A673 (cell line): Measurements from ENCODE around the gene CEACAM16. TPM values are rescaled to one million over a fixed set of nuclear protein-coding genes. Genes with fewer than 3 reads are reported as not detected.

Experiments used
- Bru-seq: library from RNA; stranded (reverse); fragments of 400-500 nt; gene quantifications from one replicate; lab custom pipeline; 2021; lab: Mats Ljungman, UMichigan
- BruChase-seq, 2 experiments: library from RNA; stranded (reverse); fragments of 400-500 nt; gene quantifications; one replicate each; lab custom pipeline; 2021; lab: Mats Ljungman, UMichigan
- BruUV-seq: library from RNA; stranded (reverse); fragments of 400-500 nt; replicated peaks from 2 replicates; lab custom pipeline; 2021; lab: Mats Ljungman, UMichigan
- CTCF ChIA-PET: fragments of 300-600 bp; sonication (Branson Sonifier 250); formaldehyde crosslinking; loops from one replicate; lab custom pipeline; 2022; ENCODE audit warnings: antibody characterized with exemption; lab: Charles Lee
- POLR2A ChIA-PET: fragments of 300-600 bp; sonication (Branson Sonifier 250); formaldehyde crosslinking; loops from one replicate; lab custom pipeline; 2022; ENCODE audit warnings: antibody characterized with exemption; ENCODE audit not compliant: low non-redundant PET; lab: Charles Lee
- DNase-seq: peaks from one replicate; pipeline ENCODE4 v3.0.0-alpha.2; 2015; ENCODE audit warnings: low spot score
- H3K27ac ChIP-seq: fragments of 200-600 bp; sonication (generic); 2 replicates; pipeline ENCODE4 v1.5.1; 2016; ENCODE audit warnings: mixed run types, low read depth, mild to moderate bottlenecking, mixed read lengths, antibody characterized with exemption, low read length; ENCODE audit not compliant: poor library complexity, severe bottlenecking
- H3K27me3 ChIP-seq: fragments of 200-600 bp; sonication (generic); replicated peaks from 2 replicates; pipeline ENCODE4 v1.6.1; 2017; ENCODE audit warnings: mixed run types, low read depth, mild to moderate bottlenecking, mixed read lengths, antibody characterized with exemption, low read length; ENCODE audit not compliant: insufficient read depth, poor library complexity
- H3K36me3 ChIP-seq: fragments of 200-600 bp; sonication (generic); 2 replicates; pipeline ENCODE4 v1.6.1; 2016; ENCODE audit warnings: mixed run types, mild to moderate bottlenecking, mixed read lengths, antibody characterized with exemption, low read length; ENCODE audit not compliant: insufficient read depth, poor library complexity, severe bottlenecking
- H3K4me1 ChIP-seq: fragments of 200-600 bp; sonication (generic); 2 replicates; pipeline ENCODE4 v1.6.1; 2017; ENCODE audit warnings: mixed run types, mild to moderate bottlenecking, mixed read lengths, antibody characterized with exemption, low read length; ENCODE audit not compliant: insufficient read depth, poor library complexity, severe bottlenecking
- H3K4me3 ChIP-seq: fragments of 200-600 bp; sonication (generic); 2 replicates; pipeline ENCODE4 v1.5.1; 2016; ENCODE audit warnings: low read depth, mixed run types, mild to moderate bottlenecking, mixed read lengths, low read length; ENCODE audit not compliant: poor library complexity, severe bottlenecking
- H3K9me3 ChIP-seq: fragments of 200-600 bp; sonication (generic); 2 replicates; pipeline ENCODE4 v1.6.1; 2016; ENCODE audit warnings: mixed run types, low read depth, mild to moderate bottlenecking, mixed read lengths, antibody characterized with exemption, low read length; ENCODE audit not compliant: poor library complexity, severe bottlenecking
- EZH2 ChIP-seq: fragments of 200-600 bp; sonication (generic); IDR thresholded peaks from 2 replicates; pipeline ENCODE4 v1.6.1; 2017; ENCODE audit warnings: borderline replicate concordance, low read depth, mild to moderate bottlenecking, mixed read lengths, antibody characterized with exemption, low read length; ENCODE audit not compliant: poor library complexity, severe bottlenecking
- intact Hi-C: fragments of 100-400 bp; cut with micrococcal nuclease; formaldehyde crosslinking; loops from one replicate; pipeline ENCODE4 v1.10.0; 2022; ENCODE audit not compliant: unreplicated experiment
- long read RNA-seq: library from polyadenylated mRNA; stranded (forward); transcript quantifications from one replicate; pipeline ENCODE4 v2.0.0, GENCODE V29; 2022
- total RNA-seq: library from RNA; stranded (reverse); gene quantifications from 2 replicates; pipeline ENCODE4 v1.2.3, GENCODE V29; 2021
- TF ChIP-seq, protein P1 (sequence below): fragments of 300-800, 200-600 bp; sonication (generic); conservative IDR thresholded peaks from 2 replicates; pipeline ENCODE4 v1.5.1; 2017; ENCODE audit warnings: low read depth, mild to moderate bottlenecking, antibody characterized with exemption, low read length, moderate library complexity, mixed read lengths

The CEACAM16 gene, protein sequence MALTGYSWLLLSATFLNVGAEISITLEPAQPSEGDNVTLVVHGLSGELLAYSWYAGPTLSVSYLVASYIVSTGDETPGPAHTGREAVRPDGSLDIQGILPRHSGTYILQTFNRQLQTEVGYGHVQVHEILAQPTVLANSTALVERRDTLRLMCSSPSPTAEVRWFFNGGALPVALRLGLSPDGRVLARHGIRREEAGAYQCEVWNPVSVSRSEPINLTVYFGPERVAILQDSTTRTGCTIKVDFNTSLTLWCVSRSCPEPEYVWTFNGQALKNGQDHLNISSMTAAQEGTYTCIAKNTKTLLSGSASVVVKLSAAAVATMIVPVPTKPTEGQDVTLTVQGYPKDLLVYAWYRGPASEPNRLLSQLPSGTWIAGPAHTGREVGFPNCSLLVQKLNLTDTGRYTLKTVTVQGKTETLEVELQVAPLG
- total RNA-seq (not detected in 2 replicates), Bru-seq, nascent RNA (not detected), BruChase-seq, experiment 1, labeled RNA remaining after a 2-hour chase (not detected), BruChase-seq, experiment 2, labeled RNA remaining after a 6-hour chase (percentile 7 among the genes with signal in this experiment)
- long read RNA-seq = 0 reads

GRCh38 chr19:44698492-44699201, at the start of gene CEACAM16:
CEACAM16 (plus strand) TSS chr19:44699151; CDS start chr19:44701457, 2,306 bp downstream.
- Histone ChIP-seq H3K36me3 (no peaks in the 10 kb centered on the region), H3K4me3 (no peak within 1 kb of the TSS), H3K27me3 (no peaks in the 10 kb centered on the region), H3K27ac (no peak within 1 kb of the TSS), H3K9me3 (no peaks in the 10 kb centered on the region), H3K4me1 (no peaks in the 10 kb centered on the region)
- ChIA-PET CTCF (no interaction called here), POLR2A (no interaction called here)
- no peak for DNase-seq
- TF ChIP-seq, protein P1, sequence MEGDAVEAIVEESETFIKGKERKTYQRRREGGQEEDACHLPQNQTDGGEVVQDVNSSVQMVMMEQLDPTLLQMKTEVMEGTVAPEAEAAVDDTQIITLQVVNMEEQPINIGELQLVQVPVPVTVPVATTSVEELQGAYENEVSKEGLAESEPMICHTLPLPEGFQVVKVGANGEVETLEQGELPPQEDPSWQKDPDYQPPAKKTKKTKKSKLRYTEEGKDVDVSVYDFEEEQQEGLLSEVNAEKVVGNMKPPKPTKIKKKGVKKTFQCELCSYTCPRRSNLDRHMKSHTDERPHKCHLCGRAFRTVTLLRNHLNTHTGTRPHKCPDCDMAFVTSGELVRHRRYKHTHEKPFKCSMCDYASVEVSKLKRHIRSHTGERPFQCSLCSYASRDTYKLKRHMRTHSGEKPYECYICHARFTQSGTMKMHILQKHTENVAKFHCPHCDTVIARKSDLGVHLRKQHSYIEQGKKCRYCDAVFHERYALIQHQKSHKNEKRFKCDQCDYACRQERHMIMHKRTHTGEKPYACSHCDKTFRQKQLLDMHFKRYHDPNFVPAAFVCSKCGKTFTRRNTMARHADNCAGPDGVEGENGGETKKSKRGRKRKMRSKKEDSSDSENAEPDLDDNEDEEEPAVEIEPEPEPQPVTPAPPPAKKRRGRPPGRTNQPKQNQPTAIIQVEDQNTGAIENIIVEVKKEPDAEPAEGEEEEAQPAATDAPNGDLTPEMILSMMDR = no peak
- no peak for TF ChIP-seq EZH2
- intact Hi-C loops = no loop called here
- no TSS peak for BruUV-seq

DNA sequence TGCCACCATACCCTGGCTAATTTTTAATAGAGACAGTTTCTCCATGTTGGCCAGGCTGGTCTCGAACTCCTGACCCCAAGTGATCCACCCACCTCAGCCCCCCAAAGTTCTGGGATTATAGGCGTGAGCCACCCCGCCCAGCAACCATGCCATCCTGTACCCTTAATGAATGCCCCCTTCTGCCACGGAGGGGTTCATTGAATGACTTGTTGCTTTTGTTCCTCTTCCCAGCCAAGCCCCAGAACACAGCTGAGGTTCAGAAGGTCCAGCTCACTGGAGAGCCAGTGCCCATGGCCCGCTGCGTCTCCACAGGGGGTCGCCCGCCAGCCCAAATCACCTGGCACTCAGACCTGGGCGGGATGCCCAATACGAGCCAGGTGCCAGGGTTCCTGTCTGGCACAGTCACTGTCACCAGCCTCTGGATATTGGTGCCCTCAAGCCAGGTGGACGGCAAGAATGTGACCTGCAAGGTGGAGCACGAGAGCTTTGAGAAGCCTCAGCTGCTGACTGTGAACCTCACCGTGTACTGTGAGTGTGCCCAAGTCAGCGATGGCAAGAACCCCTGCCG, 49.3 kb upstream of the CEACAM16 start:
- Histone ChIP-seq H3K27me3 (no peaks in the 10 kb centered on the region), H3K27ac (no peak overlapping the region), H3K36me3 (peaks cover 38% of the 10 kb centered on the region), H3K9me3 (no peaks in the 10 kb centered on the region), H3K4me1 (no peaks in the 10 kb centered on the region), H3K4me3 (no peak overlapping the region)
- no TSS peak for BruUV-seq
- DNase-seq = no peak
- ChIA-PET POLR2A (interaction anchor here (0.5 kb wide), 1 partner anchor 308 kb away, joined by 3 read pairs; no protein-coding TSS in a partner anchor), CTCF (no interaction called here)
- TF ChIP-seq EZH2 = no peak
- TF ChIP-seq, protein P1 = no peak
- intact Hi-C loops = no loop called here

- BruUV-seq = no TSS peak
- intact Hi-C loops = no loop called here
- POLR2A ChIA-PET = no interaction called here
Measured at GRCh38 chr19:44653343-44653742, 45.6 kb upstream of the CEACAM16 start.

More at GRCh38 chr19:44653343-44653742, 45.6 kb upstream of the CEACAM16 start:
- Histone ChIP-seq H3K9me3 (no peaks in the 10 kb centered on the region), H3K27me3 (no peaks in the 10 kb centered on the region), H3K36me3 (peaks cover 59% of the 10 kb centered on the region), H3K27ac (no peak overlapping the region), H3K4me1 (peaks cover 4% of the 10 kb centered on the region), H3K4me3 (no peak overlapping the region)
- CTCF ChIA-PET = no interaction called here
- no peak for DNase-seq
- no peak for TF ChIP-seq EZH2
- TF ChIP-seq, protein P1 = no peak
